ENCODE results near the gene CSRP1.

The CSRP1 gene

DNA sequence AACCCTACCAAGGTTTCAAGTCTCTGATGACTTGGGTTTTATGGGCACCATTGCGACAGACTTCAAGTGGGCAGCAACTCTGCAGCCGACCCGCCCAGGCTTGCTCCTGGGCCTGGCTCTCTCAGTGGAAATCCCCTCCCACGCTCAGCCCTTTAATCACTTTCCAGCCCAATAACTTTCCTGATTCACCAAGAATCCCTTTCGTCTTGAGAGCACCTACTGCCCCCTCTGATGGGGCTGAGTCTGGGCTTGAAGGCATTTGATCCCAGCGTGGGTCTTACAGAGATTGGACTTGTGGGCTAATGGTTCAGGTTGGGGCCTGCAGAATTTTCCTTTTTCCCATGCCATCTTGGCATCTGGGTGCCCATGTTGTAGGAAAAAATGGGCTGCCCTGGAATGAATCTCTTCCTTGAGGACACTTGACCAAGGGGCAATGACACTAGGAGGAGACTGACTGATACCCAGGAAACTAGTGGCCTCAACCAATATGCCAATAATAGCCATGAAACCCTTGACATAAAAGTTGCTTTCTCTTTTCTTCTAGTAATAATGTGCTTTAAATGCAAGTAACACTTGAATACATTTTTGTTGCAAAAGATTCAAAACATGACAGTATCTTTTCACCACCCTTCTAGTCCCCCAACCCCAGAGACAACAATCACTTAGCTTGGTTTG lies 30.1 kb downstream of the CSRP1 start:
- TF ChIP-seq GABPA (IDR thresholded peaks at IDR 0.05; ENCODE audit: low read depth) (no peak), POLR2AphosphoS5 (IDR thresholded peaks at IDR 0.05; ENCODE audit: low read depth) (no peak), SPI1 (IDR thresholded peaks at IDR 0.05; ENCODE audit: borderline replicate concordance, low read depth) (no peak), REST (IDR thresholded peaks at IDR 0.05; ENCODE audit: insufficient replicate concordance, low read depth) (no peak), CTCF (IDR thresholded peaks at IDR 0.05; ENCODE audit: insufficient read depth, low read length) (no peak)
- no peak overlapping the region for H3K27ac ChIP-seq (replicated peaks)

DNA sequence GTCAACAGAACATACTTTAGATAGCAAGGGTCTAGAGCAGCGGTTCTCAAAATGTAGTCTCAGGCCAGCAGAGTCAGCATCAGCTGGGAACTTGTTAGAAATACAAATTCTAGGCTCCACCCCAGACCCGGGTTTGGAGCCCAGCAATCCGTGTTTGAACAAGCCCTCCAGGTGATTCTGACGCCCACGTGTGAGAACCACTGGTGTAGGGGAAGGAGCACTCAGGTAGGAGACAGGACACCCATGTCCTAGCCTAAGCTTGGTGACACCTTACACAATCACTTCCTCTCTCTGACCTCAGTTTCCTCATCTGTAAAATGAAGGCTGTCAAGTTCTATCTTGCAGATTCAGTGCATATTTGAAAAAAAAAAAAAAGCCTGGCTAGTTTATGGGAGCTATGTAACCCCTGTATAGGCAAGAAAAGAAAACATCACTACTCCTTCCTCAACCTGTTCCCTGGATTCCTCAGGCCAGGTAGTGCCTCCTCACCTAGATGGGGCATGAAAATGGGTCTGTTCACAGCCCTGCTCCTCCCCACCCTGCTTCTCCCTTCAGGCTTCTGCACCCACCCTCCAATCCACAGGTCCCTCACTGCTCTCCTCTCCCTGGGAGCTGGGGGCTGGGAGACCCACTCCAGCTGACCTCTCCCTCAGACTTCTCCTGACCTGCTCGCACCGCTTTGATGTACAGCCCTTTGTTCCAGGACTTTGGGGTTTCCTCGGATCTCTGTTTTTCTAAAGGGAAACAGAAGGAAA lies 30.8 kb downstream of the CSRP1 start:
- no peak overlapping the region for H3K27ac ChIP-seq (replicated peaks)
- no peak for TF ChIP-seq POLR2AphosphoS5 (IDR thresholded peaks at IDR 0.05; ENCODE audit: low read depth)
- no peak for TF ChIP-seq REST (IDR thresholded peaks at IDR 0.05; ENCODE audit: insufficient replicate concordance, low read depth)
- no peak for TF ChIP-seq CTCF (IDR thresholded peaks at IDR 0.05; ENCODE audit: insufficient read depth, low read length)
- TF ChIP-seq SPI1 (IDR thresholded peaks at IDR 0.05; ENCODE audit: borderline replicate concordance, low read depth): no peak
- TF ChIP-seq GABPA (IDR thresholded peaks at IDR 0.05; ENCODE audit: low read depth): no peak
- DNase-seq (ENCODE audit: low read depth in 1 of 2, low spot score in 1 of 2): no peak
- no peak overlapping the region for H3K4me3 ChIP-seq (replicated peaks; ENCODE audit: insufficient read depth, low read length)
- peaks cover 8% of the 10 kb centered on the region for H3K27me3 ChIP-seq (ENCODE audit: insufficient read depth, poor library complexity, severe bottlenecking)

More for the DNA sequence above, 30.1 kb downstream of the CSRP1 start:
- H3K4me3 ChIP-seq (replicated peaks; ENCODE audit: insufficient read depth, low read length): no peak overlapping the region
- H3K27me3 ChIP-seq (ENCODE audit: insufficient read depth, poor library complexity, severe bottlenecking): peaks cover 15% of the 10 kb centered on the region
- no peak for DNase-seq (ENCODE audit: low read depth in 1 of 2, low spot score in 1 of 2)

DNA sequence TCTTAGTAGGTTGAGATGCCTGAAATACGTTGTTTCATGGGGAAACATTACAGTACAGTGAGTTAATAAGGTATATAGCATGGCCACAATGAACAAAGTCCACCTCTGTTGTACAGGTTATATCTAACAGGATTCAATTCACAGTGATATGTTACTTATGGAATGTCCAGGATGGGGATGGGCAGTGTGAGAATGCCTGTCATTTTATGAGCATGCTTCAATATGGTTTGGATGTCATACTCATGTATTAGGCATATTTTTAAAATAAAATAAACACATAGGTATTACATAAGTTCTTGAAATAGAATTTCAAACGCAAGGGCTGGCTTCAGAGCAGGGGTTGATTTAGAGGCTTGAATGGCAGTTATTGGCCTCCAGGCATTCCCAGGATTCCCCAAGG lies 31.8 kb downstream of the CSRP1 start:
- no peak for DNase-seq (ENCODE audit: low read depth in 1 of 2, low spot score in 1 of 2)
- no peak for TF ChIP-seq GABPA (IDR thresholded peaks at IDR 0.05; ENCODE audit: low read depth)
- no peak for TF ChIP-seq REST (IDR thresholded peaks at IDR 0.05; ENCODE audit: insufficient replicate concordance, low read depth)
- no peak for TF ChIP-seq SPI1 (IDR thresholded peaks at IDR 0.05; ENCODE audit: borderline replicate concordance, low read depth)
- TF ChIP-seq CTCF (IDR thresholded peaks at IDR 0.05; ENCODE audit: insufficient read depth, low read length): no peak
- no peak for TF ChIP-seq POLR2AphosphoS5 (IDR thresholded peaks at IDR 0.05; ENCODE audit: low read depth)
- Histone ChIP-seq H3K27ac (replicated peaks) (no peak overlapping the region), H3K27me3 (ENCODE audit: insufficient read depth, poor library complexity, severe bottlenecking) (peaks cover 4% of the 10 kb centered on the region), H3K4me3 (replicated peaks; ENCODE audit: insufficient read depth, low read length) (no peak overlapping the region)

Data from HL-60 (cell line).